ENCODE results near the gene C6orf89.

DNA sequence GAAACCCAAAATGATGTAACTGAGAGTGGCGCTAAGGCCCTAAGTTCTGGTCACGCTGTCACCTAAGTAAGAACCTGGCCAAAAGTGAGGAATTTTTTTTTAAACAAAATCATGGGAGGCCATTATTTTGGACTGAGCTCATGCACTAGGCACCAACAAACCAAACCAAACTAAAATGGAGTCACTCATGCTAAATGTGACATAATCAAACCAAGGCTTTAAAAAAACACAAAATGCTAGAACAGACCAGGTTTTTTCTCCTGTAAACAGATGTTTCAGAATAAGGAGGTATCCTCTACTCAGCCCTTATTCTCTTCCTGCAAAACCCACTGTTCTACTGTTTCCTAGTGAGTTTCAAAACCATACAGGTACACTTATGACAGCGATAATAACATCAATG, 1.1 kb upstream of the C6orf89 start:
- TF ChIP-seq EZH2 (optimal IDR thresholded peaks at IDR 0.05; ENCODE audit: low read depth, low read length) = no peak
- TF ChIP-seq, protein P1, sequence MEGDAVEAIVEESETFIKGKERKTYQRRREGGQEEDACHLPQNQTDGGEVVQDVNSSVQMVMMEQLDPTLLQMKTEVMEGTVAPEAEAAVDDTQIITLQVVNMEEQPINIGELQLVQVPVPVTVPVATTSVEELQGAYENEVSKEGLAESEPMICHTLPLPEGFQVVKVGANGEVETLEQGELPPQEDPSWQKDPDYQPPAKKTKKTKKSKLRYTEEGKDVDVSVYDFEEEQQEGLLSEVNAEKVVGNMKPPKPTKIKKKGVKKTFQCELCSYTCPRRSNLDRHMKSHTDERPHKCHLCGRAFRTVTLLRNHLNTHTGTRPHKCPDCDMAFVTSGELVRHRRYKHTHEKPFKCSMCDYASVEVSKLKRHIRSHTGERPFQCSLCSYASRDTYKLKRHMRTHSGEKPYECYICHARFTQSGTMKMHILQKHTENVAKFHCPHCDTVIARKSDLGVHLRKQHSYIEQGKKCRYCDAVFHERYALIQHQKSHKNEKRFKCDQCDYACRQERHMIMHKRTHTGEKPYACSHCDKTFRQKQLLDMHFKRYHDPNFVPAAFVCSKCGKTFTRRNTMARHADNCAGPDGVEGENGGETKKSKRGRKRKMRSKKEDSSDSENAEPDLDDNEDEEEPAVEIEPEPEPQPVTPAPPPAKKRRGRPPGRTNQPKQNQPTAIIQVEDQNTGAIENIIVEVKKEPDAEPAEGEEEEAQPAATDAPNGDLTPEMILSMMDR (IDR thresholded peaks at IDR 0.05; ENCODE audit: low read length) = no peak
